Liver (tissue), 9 donors: ENCODE measurements around the gene TNS1. TPM values are rescaled to one million over a fixed set of nuclear protein-coding genes. Genes with fewer than 3 reads are reported as not detected.

Experiments
- DNase-seq: peaks from one replicate; pipeline ENCODE4 v3.0.0-alpha.2; 2017; ENCODE audit warnings: low spot score
- H3K27ac ChIP-seq, 2 donors: one replicate each; pipeline ENCODE4 v1.7.0; 2013; ENCODE audit warnings: inconsistent platforms in 2 of 2, low read length in 2 of 2, control low read depth in 1 of 2, low read depth in 1 of 2, mild to moderate bottlenecking in 1 of 2
- H3K27me3 ChIP-seq, 4 donors: one replicate each; pipeline versions ENCODE4 v1.6.1 to v1.7.0; 2013; ENCODE audit warnings: low read length in 3 of 4, inconsistent platforms in 1 of 4, mild to moderate bottlenecking in 1 of 4, moderate library complexity in 1 of 4; ENCODE audit not compliant: control insufficient read depth in 4 of 4, insufficient read depth in 4 of 4
- H3K36me3 ChIP-seq, 4 donors: one replicate each; pipeline versions ENCODE4 v1.6.1 to v1.7.0; 2013; ENCODE audit warnings: low read length in 3 of 4, mild to moderate bottlenecking in 3 of 4, low read depth in 1 of 4, moderate library complexity in 1 of 4; ENCODE audit not compliant: control insufficient read depth in 4 of 4, insufficient read depth in 3 of 4
- H3K4me1 ChIP-seq, 4 donors: one replicate each; pipeline versions ENCODE4 v1.6.1 to v1.7.0; 2013; ENCODE audit warnings: low read length in 3 of 4, mild to moderate bottlenecking in 3 of 4, moderate library complexity in 1 of 4; ENCODE audit not compliant: control insufficient read depth in 4 of 4, insufficient read depth in 4 of 4
- H3K4me3 ChIP-seq, 3 donors: one replicate each; pipeline versions ENCODE4 v1.6.1 to v1.7.0; 2013; ENCODE audit warnings: low read length in 3 of 3, control low read depth in 1 of 3, low read depth in 1 of 3, mild to moderate bottlenecking in 1 of 3
- H3K9ac ChIP-seq, 2 donors: one replicate each; pipeline ENCODE4 v1.7.0; 2013; ENCODE audit warnings: low read length in 2 of 2, mild to moderate bottlenecking in 2 of 2, moderate library complexity in 2 of 2, control low read depth in 1 of 2, low read depth in 1 of 2
- H3K9me3 ChIP-seq, 4 donors: one replicate each; pipeline versions ENCODE4 v1.6.1 to v1.7.0; 2013; ENCODE audit warnings: low read length in 3 of 4; ENCODE audit not compliant: control insufficient read depth in 4 of 4
- EGR1 ChIP-seq, 2 donors: IDR thresholded peaks; 2 replicates each; pipeline ENCODE4 v1.6.1; 2016 to 2018; ENCODE audit warnings: antibody characterized with exemption in 2 of 2, low read depth in 2 of 2
- FOXA1 ChIP-seq: IDR thresholded peaks from 2 replicates; pipeline ENCODE4 v1.6.1; 2016; ENCODE audit warnings: antibody characterized with exemption
- GABPA ChIP-seq, 2 donors: IDR thresholded peaks in 1 of 2; conservative IDR thresholded peaks in 1 of 2; 2 replicates each; pipeline ENCODE4 v1.6.1; 2016; ENCODE audit warnings: antibody characterized with exemption in 2 of 2, mild to moderate bottlenecking in 1 of 2, moderate library complexity in 1 of 2
- HNF4A ChIP-seq, 2 donors: conservative IDR thresholded peaks; 2 replicates each; pipeline ENCODE4 v1.6.1; 2016; ENCODE audit warnings: antibody characterized with exemption in 2 of 2, mild to moderate bottlenecking in 2 of 2
- HNF4G ChIP-seq: IDR thresholded peaks from 2 replicates; pipeline ENCODE4 v1.6.1; 2016; ENCODE audit warnings: antibody characterized with exemption
- JUND ChIP-seq, 2 donors: IDR thresholded peaks; 2 replicates each; pipeline ENCODE4 v1.6.1; 2016; ENCODE audit warnings: antibody characterized with exemption in 2 of 2
- NR2F2 ChIP-seq: IDR thresholded peaks from 2 replicates; pipeline ENCODE4 v1.6.1; 2016; ENCODE audit warnings: antibody characterized with exemption
- RAD21 ChIP-seq, 2 donors: IDR thresholded peaks; 2 replicates each; pipeline ENCODE4 v1.6.1; 2016; ENCODE audit warnings: antibody characterized with exemption in 2 of 2, mild to moderate bottlenecking in 2 of 2
- RXRA ChIP-seq, 2 donors: IDR thresholded peaks; 2 replicates each; pipeline ENCODE4 v1.6.1; 2017 to 2018; ENCODE audit warnings: antibody characterized with exemption in 2 of 2, mild to moderate bottlenecking in 1 of 2
- TAF1 ChIP-seq: conservative IDR thresholded peaks from 2 replicates; pipeline ENCODE4 v1.6.1; 2016; ENCODE audit warnings: antibody characterized with exemption, mild to moderate bottlenecking
- WGBS: extraction: QIAGEN DNeasy Blood & Tissue Kit; methylation state at CpG from one replicate; pipeline ENCODE4 v1.1.7; 2013; 5-methylcytosine and 5-hydroxymethylcytosine counted together
- polyA plus RNA-seq, 2 donors: library from polyadenylated mRNA; stranded (reverse) in 1 of 2; unstranded in 1 of 2; fragments of 200-250 nt in 1 of 2; fragments of >200 nt in 1 of 2; fragmentation: Nextera tagmentation in 1 of 2; extraction: Ambion mirVana in 1 of 2; gene quantifications; one replicate each; pipeline versions ENCODE4 v1.2.1 to v1.2.3, GENCODE V29; 2013 to 2015
- total RNA-seq, 2 donors: library from RNA; depleted of rRNA; stranded (reverse); fragments of >200 nt; gene quantifications; one replicate each; pipeline ENCODE4 v1.2.3, GENCODE V29; 2014
- TF ChIP-seq, protein P1 (sequence below): fragments of 150-350 bp; IDR thresholded peaks from 2 replicates; pipeline ENCODE4 v1.5.1; 2017; ENCODE audit warnings: improper control_type of control experiment, low read depth, low read length; ENCODE audit not compliant: missing input control
- TF ChIP-seq, protein P2 (sequence below): IDR thresholded peaks from 2 replicates; pipeline ENCODE4 v1.6.1; 2016; ENCODE audit warnings: antibody characterized with exemption
- TF ChIP-seq, protein P3 (sequence below): IDR thresholded peaks from 2 replicates; pipeline ENCODE4 v1.6.1; 2016; ENCODE audit warnings: antibody characterized with exemption
- TF ChIP-seq, protein P4 (sequence below): IDR thresholded peaks from 2 replicates; pipeline ENCODE4 v1.6.1; 2016; ENCODE audit warnings: antibody characterized with exemption
- donor health status: healthy.
- donor health status: healthy.
- donor health status: healthy.
- donor health status: healthy.
- donor health status: healthy.

Gene TNS1
- total and polyA plus RNA-seq, 4 donors = 16.3 to 128 (median 57.3) TPM

GRCh38 chr2:217846321-217846743 lies 156.5 kb downstream of the TNS1 start:
- H3K27me3 ChIP-seq = no peaks in the 10 kb centered on the region
- peaks cover 10 to 65% (median 35%) of the 10 kb centered on the region in 4 donors for H3K36me3 ChIP-seq
- H3K4me1 ChIP-seq = peaks cover 0 to 3% (median 0%) of the 10 kb centered on the region in 4 donors
- no peak overlapping the region for H3K27ac ChIP-seq
- no peak overlapping the region for H3K4me3 ChIP-seq
- H3K9ac ChIP-seq = no peak overlapping the region
- DNase-seq = no peak
- peaks cover 0 to 5% (median 0%) of the 10 kb centered on the region in 4 donors for H3K9me3 ChIP-seq
- TF ChIP-seq, protein P1, sequence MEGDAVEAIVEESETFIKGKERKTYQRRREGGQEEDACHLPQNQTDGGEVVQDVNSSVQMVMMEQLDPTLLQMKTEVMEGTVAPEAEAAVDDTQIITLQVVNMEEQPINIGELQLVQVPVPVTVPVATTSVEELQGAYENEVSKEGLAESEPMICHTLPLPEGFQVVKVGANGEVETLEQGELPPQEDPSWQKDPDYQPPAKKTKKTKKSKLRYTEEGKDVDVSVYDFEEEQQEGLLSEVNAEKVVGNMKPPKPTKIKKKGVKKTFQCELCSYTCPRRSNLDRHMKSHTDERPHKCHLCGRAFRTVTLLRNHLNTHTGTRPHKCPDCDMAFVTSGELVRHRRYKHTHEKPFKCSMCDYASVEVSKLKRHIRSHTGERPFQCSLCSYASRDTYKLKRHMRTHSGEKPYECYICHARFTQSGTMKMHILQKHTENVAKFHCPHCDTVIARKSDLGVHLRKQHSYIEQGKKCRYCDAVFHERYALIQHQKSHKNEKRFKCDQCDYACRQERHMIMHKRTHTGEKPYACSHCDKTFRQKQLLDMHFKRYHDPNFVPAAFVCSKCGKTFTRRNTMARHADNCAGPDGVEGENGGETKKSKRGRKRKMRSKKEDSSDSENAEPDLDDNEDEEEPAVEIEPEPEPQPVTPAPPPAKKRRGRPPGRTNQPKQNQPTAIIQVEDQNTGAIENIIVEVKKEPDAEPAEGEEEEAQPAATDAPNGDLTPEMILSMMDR = no peak
- TF ChIP-seq JUND (IDR thresholded peaks at IDR 0.05) (no peak), GABPA (IDR thresholded peaks at IDR 0.05 in 1 of 2, conservative IDR thresholded peaks at IDR 0.05 in 1 of 2) (no peak), EGR1 (IDR thresholded peaks at IDR 0.05; ENCODE audit: low read depth in 2 of 2) (no peak)
- 83% methylated on average over 3 of the region's 3 CpGs for WGBS

GRCh38 chr2:217845301-217845700 lies 157.5 kb downstream of the TNS1 start:
- no peaks in the 10 kb centered on the region for H3K27me3 ChIP-seq
- peaks cover 0 to 3% (median 0%) of the 10 kb centered on the region in 4 donors for H3K4me1 ChIP-seq

GRCh38 chr2:217844696-217845095 lies 158.1 kb downstream of the TNS1 start:
- H3K27ac ChIP-seq = no peak overlapping the region
- WGBS = 88% methylated on average over 1 of the region's 1 CpG
- H3K4me1 ChIP-seq = peaks cover 0 to 3% (median 0%) of the 10 kb centered on the region in 4 donors

More at GRCh38 chr2:217845301-217845700, 157.5 kb downstream of the TNS1 start:
- WGBS = 93% methylated on average over 1 of the region's 1 CpG
- DNase-seq = no peak
- Histone ChIP-seq H3K27ac (no peak overlapping the region), H3K36me3 (peaks cover 13 to 71% (median 37%) of the 10 kb centered on the region in 4 donors), H3K9ac (no peak overlapping the region), H3K9me3 (peaks cover 0 to 5% (median 0%) of the 10 kb centered on the region in 4 donors), H3K4me3 (no peak overlapping the region)
- TF ChIP-seq, protein P2, sequence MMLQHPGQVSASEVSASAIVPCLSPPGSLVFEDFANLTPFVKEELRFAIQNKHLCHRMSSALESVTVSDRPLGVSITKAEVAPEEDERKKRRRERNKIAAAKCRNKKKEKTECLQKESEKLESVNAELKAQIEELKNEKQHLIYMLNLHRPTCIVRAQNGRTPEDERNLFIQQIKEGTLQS = no peak
- no peak for TF ChIP-seq TAF1
- TF ChIP-seq, protein P1 = no peak
- no peak for TF ChIP-seq GABPA (IDR thresholded peaks at IDR 0.05 in 1 of 2, conservative IDR thresholded peaks at IDR 0.05 in 1 of 2)
- no peak for TF ChIP-seq NR2F2
- TF ChIP-seq HNF4G = no peak

More at GRCh38 chr2:217844696-217845095, 158.1 kb downstream of the TNS1 start:
- H3K9ac ChIP-seq = no peak overlapping the region
- H3K36me3 ChIP-seq = peaks cover 13 to 74% (median 39%) of the 10 kb centered on the region in 4 donors
- no peaks in the 10 kb centered on the region for H3K27me3 ChIP-seq
- no peak for DNase-seq
- TF ChIP-seq HNF4G (no peak), RXRA (IDR thresholded peaks at IDR 0.05) (no peak), FOXA1 (no peak), EGR1 (IDR thresholded peaks at IDR 0.05; ENCODE audit: low read depth in 2 of 2) (no peak), JUND (IDR thresholded peaks at IDR 0.05) (no peak), TAF1 (no peak), RAD21 (IDR thresholded peaks at IDR 0.05) (no peak), HNF4A (conservative IDR thresholded peaks at IDR 0.05) (no peak)
- TF ChIP-seq, protein P3, sequence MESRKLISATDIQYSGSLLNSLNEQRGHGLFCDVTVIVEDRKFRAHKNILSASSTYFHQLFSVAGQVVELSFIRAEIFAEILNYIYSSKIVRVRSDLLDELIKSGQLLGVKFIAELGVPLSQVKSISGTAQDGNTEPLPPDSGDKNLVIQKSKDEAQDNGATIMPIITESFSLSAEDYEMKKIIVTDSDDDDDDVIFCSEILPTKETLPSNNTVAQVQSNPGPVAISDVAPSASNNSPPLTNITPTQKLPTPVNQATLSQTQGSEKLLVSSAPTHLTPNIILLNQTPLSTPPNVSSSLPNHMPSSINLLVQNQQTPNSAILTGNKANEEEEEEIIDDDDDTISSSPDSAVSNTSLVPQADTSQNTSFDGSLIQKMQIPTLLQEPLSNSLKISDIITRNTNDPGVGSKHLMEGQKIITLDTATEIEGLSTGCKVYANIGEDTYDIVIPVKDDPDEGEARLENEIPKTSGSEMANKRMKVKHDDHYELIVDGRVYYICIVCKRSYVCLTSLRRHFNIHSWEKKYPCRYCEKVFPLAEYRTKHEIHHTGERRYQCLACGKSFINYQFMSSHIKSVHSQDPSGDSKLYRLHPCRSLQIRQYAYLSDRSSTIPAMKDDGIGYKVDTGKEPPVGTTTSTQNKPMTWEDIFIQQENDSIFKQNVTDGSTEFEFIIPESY = no peak
- TF ChIP-seq, protein P4, sequence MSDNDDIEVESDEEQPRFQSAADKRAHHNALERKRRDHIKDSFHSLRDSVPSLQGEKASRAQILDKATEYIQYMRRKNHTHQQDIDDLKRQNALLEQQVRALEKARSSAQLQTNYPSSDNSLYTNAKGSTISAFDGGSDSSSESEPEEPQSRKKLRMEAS = no peak
- TF ChIP-seq, protein P2 = no peak
- H3K4me3 ChIP-seq = no peak overlapping the region
- H3K9me3 ChIP-seq = peaks cover 0 to 5% (median 0%) of the 10 kb centered on the region in 4 donors
